SIG-M5 (cell line): Measurements from ENCODE around the gene CYP4F22.
A peak's percentile ranks its signal among the peaks of the same experiment; 100 is the strongest.

Experiments used
- DNase-seq: peaks from one replicate; lab custom pipeline; 2025; lab: John Stamatoyannopoulos, UW

The CYP4F22 gene

GRCh38 chr19:15534957-15535864 lies 26.9 kb downstream of the CYP4F22 start:
- no peak for DNase-seq

DNA sequence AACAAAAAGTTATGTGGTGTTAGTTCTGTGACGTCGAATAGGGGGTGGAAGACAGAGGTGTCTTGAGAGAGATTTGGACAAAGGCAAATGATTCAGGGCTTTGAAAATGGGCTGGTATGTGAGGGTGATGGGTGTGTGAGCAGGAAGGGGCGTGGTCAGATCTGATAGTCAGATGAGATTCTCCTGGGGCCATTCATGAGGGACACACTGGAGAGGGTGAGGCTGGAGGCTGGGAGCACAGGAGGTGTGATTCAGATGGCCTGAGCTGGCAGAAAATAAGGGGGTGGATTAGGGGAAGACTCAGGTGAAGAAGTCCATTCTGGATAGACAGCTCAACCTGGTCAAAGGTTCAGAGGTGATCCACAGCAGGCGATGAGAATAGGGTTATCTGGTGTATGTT lies 28.0 kb downstream of the CYP4F22 start:
- DNase-seq: no peak

GRCh38 chr19:15538774-15539173 lies 30.4 kb downstream of the CYP4F22 start:
- no peak for DNase-seq

DNA sequence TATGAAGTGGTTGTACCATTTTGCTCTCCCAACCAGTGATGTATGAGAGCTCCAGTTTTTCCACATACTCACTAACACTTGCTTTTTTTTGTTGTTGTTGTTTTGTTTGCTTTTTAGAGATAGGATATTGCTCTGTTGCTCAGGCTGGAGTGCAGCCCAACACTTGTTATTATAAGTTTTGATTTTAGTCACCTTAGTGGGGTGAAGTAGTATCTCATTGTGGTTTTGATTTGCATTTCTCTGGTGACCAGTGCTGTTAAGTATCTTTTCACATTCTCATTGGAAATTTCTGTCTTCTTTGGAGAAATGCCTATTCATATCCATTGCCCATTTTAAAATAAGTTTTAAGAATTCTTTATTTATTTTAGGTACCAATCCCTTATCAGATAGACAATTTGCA lies 31.3 kb downstream of the CYP4F22 start:
- no peak for DNase-seq

GRCh38 chr19:15540435-15540834 lies 32.1 kb downstream of the CYP4F22 start:
- no peak for DNase-seq

GRCh38 chr19:15544283-15544682 lies 36.0 kb downstream of the CYP4F22 start:
- DNase-seq: no peak

- no peak for DNase-seq
Observed at GRCh38 chr19:15544970-15545369, 36.6 kb downstream of the CYP4F22 start.

- no peak for DNase-seq
Observed at GRCh38 chr19:15548648-15549047, 40.3 kb downstream of the CYP4F22 start.

DNA sequence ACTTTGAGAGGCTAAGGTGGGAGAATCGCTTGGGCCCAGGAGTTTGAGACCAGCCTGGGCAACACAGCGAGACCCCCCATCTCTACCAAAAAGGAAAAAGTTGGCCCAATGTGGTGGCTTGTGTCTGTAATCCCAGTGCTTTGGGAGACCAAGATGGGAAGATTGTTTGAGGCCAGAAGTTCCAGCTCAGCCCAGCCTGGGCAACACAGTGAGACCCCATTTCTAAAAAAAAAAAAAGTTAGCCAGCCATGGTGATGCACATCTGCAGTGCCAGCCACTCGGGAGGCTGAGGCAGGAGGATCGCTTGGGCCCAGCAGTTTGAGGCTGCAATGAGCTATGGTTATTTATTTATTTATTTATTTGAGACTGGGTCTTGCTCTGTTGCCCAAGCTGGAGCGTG lies 41.3 kb downstream of the CYP4F22 start:
- DNase-seq: no peak

- no peak for DNase-seq
Observed at GRCh38 chr19:15550273-15550672, 41.9 kb downstream of the CYP4F22 start.

- no peak for DNase-seq
Observed at GRCh38 chr19:15550929-15551292, 42.6 kb downstream of the CYP4F22 start.

DNA sequence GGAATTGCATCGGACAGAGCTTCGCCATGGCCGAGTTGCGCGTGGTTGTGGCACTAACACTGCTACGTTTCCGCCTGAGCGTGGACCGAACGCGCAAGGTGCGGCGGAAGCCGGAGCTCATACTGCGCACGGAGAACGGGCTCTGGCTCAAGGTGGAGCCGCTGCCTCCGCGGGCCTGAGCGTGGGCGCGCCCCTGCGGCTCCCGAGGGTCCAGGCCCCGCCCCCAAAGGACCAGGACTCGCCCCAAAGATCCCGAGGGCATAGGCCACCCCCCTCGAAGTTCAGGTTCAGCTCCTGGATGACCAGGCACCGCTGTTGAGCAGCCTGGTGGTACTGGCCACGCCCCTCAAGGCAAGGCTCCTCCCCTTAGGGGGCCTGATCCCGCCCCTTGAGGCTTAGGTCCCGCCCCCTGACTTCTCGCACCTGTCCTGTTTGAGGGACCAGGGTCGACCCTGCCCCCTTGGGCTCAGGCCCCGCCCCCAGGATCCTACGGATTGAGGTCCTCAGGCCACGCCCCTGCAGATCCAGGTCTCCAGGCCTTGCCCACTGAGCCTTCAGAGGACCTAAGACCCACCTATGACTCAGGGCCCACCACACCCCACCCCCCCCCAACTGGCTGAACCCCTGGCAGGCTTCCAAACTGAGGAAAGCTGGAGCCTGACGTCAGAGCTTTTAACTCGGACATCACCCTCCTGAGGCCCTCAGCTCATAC lies 43.1 kb downstream of the CYP4F22 start:
- DNase-seq: no peak

GRCh38 chr19:15555021-15555420 lies 46.7 kb downstream of the CYP4F22 start:
- no peak for DNase-seq

- peak; percentile 73 for DNase-seq
Observed at GRCh38 chr19:15555759-15556633, 47.7 kb downstream of the CYP4F22 start.

DNA sequence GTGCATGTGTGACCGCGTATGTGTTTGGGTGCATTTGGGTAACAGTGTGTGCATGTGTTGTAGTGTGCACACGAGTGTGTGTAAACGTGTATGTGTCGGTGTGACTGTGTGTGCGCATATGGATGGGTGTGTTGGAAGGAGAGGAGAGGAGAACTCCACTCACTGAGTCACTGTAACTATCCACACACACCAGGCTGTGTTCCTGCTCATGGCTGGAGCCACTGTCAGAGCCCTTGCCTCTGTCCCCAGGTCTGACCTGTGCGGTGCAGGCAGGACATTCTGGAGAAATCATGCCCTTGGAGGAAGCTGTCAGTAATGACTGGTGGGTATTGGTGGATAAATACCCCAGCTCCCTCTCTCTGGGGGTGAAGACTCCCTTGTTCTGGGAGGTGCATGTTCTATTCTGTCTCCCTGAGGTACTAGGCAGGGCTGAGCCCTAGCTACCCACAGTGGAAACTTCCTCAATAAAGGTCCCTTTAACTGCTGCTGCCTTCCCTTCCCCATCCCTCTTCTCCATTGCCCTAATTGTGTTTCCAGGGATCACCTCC lies 48.4 kb downstream of the CYP4F22 start:
- DNase-seq: no peak

DNA sequence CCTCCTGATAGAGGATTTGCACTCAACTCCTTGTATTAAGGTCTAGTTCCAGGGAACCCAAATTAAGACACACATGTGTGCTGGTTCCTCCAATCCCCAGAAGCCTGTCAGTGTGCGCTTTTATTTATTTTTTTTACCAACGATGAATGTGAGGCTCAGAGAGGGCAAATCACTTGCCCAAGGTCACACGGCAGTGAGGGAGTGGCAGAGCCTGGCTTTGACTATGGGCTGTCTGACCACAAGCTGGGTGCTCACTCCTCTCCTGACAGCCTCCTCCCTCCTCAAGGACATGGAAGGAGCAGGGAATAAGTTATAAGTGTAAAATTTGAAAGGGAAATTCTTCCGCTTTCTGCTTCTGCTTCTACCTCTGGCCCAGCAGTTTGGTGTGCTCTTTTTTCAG lies 48.9 kb downstream of the CYP4F22 start:
- DNase-seq: no peak

DNA sequence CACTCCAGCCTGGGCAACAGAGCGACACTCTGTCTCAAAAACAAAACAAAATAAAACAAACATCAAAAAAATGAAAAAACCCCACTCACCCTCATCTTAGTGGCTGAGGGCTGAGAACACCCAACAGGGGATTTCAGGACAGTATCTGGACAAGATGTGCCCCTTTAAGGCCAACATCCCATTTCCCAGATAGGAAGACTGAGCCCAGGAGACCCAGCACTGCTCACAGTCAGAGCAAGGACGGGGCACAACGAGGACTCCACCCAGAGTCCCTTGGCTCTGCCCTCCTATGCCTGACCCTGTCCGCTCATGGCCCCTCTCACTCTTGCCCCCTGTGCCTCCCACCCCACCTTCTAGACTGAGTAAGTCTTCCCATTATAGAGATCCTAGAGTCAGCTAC lies 53.8 kb downstream of the CYP4F22 start:
- no peak for DNase-seq

DNA sequence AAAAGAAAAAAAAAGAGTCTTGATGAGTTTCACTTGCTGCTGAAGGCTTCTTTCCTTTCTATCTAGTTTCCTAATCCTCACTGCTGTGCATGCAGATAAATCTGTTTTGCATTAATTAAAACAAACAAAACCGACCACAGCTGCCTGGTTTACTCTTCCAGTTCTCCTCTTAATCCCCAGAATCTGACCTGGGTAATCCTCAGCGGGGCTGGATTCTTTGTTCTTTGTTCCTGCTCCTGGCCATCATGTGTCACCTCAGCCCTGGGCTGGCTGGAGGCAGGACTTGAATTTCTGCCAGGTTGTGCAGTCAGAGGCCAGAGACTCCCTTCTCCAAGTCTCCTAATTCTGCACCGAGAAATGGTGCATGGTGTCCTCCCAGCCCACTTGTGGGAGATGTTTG lies 54.5 kb downstream of the CYP4F22 start:
- no peak for DNase-seq

DNA sequence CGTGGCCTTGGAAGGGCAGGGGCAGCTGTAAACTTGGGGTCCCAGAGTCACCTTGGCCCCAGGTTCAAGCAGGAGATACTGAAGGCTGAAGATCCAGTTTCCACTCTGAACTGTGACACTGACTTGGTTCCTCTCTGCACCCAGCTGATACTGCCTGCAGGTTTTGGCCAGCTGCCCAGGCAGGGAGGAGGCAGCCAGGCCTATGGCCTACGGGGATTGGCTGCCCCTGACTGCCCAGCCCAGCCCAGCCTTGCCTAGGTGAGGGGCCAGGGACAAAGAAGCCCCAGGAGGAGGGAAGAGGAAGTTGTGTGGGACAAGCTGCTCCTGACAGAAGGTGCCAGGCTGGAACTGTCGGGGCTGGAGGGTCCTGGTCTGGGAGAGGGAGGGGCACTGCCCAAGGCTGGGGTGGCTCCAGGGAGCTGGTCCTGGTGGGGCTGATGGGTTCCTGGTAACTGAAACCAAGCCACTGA lies 55.0 kb downstream of the CYP4F22 start:
- DNase-seq: no peak

- DNase-seq: no peak
Observed at GRCh38 chr19:15563931-15564330, 55.6 kb downstream of the CYP4F22 start.

DNA sequence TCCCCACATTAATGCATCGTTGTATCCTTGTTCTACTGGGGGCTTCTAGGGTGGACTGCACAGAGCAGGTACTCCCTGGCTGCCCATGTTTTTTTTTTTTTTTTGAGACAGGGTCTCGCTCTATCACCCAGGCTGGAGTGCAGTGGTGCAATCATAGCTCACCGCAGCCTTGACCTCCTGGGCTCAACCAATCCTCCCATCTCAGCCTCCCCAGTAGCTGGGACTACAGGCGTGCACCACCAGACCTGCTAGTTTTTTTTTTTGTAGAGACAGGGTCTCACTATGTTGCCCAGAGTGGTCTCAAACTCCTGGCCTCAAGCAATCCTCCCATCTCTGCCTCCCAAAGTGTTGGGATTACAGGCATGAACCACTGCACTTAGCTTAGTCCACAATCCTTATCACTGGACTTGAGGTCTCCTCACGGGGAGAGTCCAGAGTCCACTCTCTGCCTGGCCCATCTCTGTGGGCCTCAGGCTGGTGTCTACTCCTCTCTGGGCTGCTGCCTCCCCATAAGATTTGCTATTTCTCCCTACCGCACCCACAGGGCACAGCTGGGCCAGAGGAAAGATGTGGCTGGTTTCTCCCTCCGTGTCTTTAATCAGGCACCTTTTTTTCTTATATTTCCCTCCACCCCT lies 56.3 kb downstream of the CYP4F22 start:
- no peak for DNase-seq

- DNase-seq: no peak
Observed at GRCh38 chr19:15570420-15570819, 62.1 kb downstream of the CYP4F22 start.
